Measurements from ENCODE around the gene CYYR1. TPM values are rescaled to one million over a fixed set of nuclear protein-coding genes. Genes with fewer than 3 reads are reported as not detected.
"Not testable (repeated sequence)": the region's sequence is repeated elsewhere in the genome, so short reads cannot be mapped to it uniquely, and the experiment has no call there.

Gene CYYR1
- total RNA-seq, 1 donor from 2014 or later = not detected

DNA sequence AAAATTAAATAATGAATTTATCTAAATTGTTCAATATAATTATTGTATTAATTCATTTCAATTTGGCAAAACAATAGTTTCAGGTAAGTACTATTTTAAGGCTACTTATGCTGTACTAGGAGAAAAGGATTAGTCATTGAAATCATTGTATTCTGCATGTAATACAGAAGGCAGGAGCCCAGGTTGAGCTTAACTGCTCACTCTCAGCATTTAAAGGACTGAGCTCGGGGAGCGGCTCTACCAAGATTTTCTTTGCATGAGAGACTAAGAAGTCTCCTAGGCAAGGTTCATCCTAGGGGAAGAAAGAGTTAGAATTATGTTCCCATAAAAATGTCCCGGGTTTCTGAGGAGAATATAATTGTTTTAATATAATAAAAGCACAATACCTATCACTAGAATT, 112.5 kb downstream of the CYYR1 start:
- TF ChIP-seq, protein P1, sequence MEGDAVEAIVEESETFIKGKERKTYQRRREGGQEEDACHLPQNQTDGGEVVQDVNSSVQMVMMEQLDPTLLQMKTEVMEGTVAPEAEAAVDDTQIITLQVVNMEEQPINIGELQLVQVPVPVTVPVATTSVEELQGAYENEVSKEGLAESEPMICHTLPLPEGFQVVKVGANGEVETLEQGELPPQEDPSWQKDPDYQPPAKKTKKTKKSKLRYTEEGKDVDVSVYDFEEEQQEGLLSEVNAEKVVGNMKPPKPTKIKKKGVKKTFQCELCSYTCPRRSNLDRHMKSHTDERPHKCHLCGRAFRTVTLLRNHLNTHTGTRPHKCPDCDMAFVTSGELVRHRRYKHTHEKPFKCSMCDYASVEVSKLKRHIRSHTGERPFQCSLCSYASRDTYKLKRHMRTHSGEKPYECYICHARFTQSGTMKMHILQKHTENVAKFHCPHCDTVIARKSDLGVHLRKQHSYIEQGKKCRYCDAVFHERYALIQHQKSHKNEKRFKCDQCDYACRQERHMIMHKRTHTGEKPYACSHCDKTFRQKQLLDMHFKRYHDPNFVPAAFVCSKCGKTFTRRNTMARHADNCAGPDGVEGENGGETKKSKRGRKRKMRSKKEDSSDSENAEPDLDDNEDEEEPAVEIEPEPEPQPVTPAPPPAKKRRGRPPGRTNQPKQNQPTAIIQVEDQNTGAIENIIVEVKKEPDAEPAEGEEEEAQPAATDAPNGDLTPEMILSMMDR (IDR thresholded peaks at IDR 0.05) = no peak
- peaks cover 5% of the 10 kb centered on the region for H3K9me3 Mint-ChIP-seq
- ATAC-seq (ENCODE audit: low read depth) (no peak), DNase-seq (no peak)
- CTCF ChIA-PET = no interaction called here
- POLR2A ChIA-PET = no interaction called here
- no peak overlapping the region for H3K4me3 Mint-ChIP-seq
- no peak overlapping the region for H3K27ac Mint-ChIP-seq
- no peaks in the 10 kb centered on the region for H3K36me3 Mint-ChIP-seq (ENCODE audit: low read depth)
- no peaks in the 10 kb centered on the region for H3K27me3 Mint-ChIP-seq
- H3K4me1 Mint-ChIP-seq = no peaks in the 10 kb centered on the region
- intact Hi-C loops (cut with micrococcal nuclease) = no loop called here

DNA sequence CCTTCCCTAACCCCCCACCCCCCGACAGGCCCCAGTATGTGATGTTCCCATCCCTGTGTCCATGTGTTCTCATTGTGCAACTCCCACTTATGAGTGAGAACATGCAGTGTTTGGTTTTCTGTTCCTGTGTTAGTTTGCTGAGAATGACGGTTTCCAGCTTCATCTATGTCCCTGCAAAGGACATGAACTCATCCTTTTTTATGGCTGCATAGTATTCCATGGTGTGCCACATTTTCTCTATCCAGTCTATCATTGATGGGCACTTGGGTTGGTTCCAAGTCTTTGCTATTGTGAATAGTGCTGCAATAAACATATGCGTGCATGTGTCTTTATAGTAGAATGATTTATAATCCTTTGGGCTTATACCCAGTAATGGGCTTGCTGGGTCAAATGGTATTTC, 114.2 kb downstream of the CYYR1 start:
- H3K27ac Mint-ChIP-seq; DNase-seq; intact Hi-C loops (cut with micrococcal nuclease); H3K36me3 Mint-ChIP-seq (ENCODE audit: low read depth); ATAC-seq (ENCODE audit: low read depth); CTCF ChIA-PET; H3K27me3 Mint-ChIP-seq; H3K4me3 Mint-ChIP-seq; H3K4me1 Mint-ChIP-seq; POLR2A ChIA-PET; H3K9me3 Mint-ChIP-seq: not testable (repeated sequence)

DNA sequence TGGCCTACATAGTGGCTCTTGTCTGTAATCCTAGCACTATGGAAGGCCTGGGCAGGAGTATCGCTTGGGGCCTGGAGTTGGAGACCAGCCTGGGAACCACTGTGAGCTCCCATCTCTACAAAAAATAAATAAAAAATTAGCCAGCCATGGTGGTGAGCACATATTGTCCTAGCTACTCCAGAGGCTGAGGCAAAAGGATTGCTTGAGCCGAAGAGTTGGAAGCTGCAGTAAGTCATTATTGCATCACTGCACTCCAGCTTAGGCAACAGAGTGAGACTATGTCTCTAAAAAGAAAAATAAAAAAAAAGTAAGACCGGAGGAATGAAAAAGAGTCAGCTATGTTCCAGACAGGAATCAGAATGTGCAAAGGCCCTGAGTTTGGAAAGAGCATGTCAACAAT, 115.3 kb downstream of the CYYR1 start:
- Mint-ChIP-seq H3K36me3 (ENCODE audit: low read depth) (no peaks in the 10 kb centered on the region), H3K27me3 (no peaks in the 10 kb centered on the region), H3K4me1 (no peaks in the 10 kb centered on the region), H3K4me3 (no peak overlapping the region), H3K9me3 (peaks cover 5% of the 10 kb centered on the region), H3K27ac (no peak overlapping the region)
- POLR2A ChIA-PET = no interaction called here
- CTCF ChIA-PET = no interaction called here
- ATAC-seq (ENCODE audit: low read depth) (no peak), DNase-seq (no peak)
- intact Hi-C loops (cut with micrococcal nuclease) = no loop called here
- TF ChIP-seq, protein P1 (IDR thresholded peaks at IDR 0.05) = no peak

DNA sequence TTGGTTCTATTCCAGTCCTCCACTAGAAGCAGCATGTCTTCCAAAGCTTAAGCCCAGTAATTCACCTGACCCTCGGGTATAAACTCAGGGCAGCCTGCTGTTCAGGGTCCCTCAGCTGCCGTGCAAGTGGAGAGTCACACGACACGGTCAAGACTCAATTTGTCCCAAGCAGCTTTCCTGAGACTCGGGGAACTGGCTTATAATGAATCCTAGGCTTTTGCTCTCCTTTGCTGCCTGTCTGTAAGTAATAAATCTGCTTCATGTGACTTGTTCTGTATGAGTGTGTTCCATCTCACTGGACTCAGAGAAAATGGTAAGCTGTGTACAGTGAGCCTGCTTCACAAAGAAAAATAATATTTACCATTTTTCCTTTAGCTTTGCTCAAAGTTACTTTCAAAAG, 119.8 kb downstream of the CYYR1 start:
- no peaks in the 10 kb centered on the region for H3K27me3 Mint-ChIP-seq
- POLR2A ChIA-PET = no interaction called here
- CTCF ChIA-PET = no interaction called here

DNA sequence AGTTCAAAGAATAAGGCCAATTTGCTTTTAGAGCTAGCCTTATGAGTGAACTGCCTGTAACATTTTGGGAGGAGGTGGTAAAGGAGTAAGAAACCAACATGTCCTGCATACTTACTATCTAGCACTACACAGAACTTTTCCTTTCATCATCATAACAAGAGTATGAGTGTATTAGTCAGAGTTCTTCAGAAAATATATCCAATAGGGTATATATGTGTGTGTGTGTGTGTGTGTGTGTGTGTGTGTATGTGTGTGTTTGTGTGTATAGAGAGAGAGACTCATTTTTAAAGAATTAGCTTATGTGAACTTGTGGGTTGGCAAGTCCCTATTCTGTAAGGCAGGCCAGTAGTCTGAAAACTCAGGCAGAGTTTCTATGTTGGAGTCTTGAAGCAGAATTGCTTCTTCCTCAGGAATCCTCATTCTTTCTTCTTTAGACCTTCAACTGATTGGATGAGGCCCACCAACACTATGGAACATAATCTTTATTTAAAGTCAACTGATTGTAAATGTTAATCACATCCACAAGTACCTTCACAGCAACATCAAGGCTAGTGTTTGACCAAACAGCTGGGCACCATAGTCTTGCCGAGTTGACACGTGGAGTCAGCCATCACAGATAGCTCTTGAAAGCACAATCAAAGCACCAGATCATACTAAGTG, 121.9 kb downstream of the CYYR1 start:
- CTCF ChIA-PET = no interaction called here
- TF ChIP-seq, protein P1 (IDR thresholded peaks at IDR 0.05) = no peak
- DNase-seq = no peak
- no peaks in the 10 kb centered on the region for H3K9me3 Mint-ChIP-seq
- H3K27me3 Mint-ChIP-seq = no peaks in the 10 kb centered on the region
- intact Hi-C loops (cut with micrococcal nuclease) = no loop called here
- H3K36me3 Mint-ChIP-seq (ENCODE audit: low read depth) = no peaks in the 10 kb centered on the region
- ATAC-seq (ENCODE audit: low read depth) = no peak
- no peaks in the 10 kb centered on the region for H3K4me1 Mint-ChIP-seq
- H3K4me3 Mint-ChIP-seq = no peak overlapping the region
- POLR2A ChIA-PET = no interaction called here
- no peak overlapping the region for H3K27ac Mint-ChIP-seq

More for the DNA sequence above, 119.8 kb downstream of the CYYR1 start:
- Mint-ChIP-seq H3K36me3 (ENCODE audit: low read depth) (no peaks in the 10 kb centered on the region), H3K4me1 (no peaks in the 10 kb centered on the region), H3K4me3 (no peak overlapping the region), H3K9me3 (no peaks in the 10 kb centered on the region), H3K27ac (no peak overlapping the region)
- TF ChIP-seq, protein P1 (IDR thresholded peaks at IDR 0.05) = no peak
- intact Hi-C loops (cut with micrococcal nuclease) = no loop called here
- DNase-seq (no peak), ATAC-seq (ENCODE audit: low read depth) (no peak)

DNA sequence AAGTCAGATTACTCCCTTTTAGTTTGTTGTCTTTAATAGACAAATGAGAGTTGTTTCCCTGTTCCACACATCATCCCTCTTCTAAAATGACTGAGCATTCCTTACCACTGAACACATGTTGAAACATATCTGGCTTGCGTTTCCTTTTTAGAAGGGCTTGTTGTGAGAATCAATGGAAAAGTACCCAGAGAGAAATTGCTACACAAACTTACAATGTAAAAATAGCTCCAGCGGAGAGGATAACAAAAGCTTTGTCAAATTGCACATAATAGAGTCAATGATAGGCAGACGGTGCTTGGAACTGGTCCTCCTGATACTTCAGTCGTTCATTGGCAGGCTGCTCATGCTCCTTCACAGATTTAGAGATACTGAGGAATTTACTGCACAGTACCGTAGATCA, 123.9 kb downstream of the CYYR1 start:
- Mint-ChIP-seq H3K4me3 (no peak overlapping the region), H3K27ac (no peak overlapping the region), H3K4me1 (no peaks in the 10 kb centered on the region), H3K9me3 (no peaks in the 10 kb centered on the region), H3K36me3 (ENCODE audit: low read depth) (no peaks in the 10 kb centered on the region), H3K27me3 (no peaks in the 10 kb centered on the region)
- POLR2A ChIA-PET = no interaction called here
- intact Hi-C loops (cut with micrococcal nuclease) = no loop called here
- no peak for ATAC-seq (ENCODE audit: low read depth)
- CTCF ChIA-PET = no interaction called here
- DNase-seq = no peak
- TF ChIP-seq, protein P1 (IDR thresholded peaks at IDR 0.05) = no peak

All from activated B cell treated with CpG ODN at 0.5 μM for 24 hours (primary cell).